Stimulated activated CD4-positive, alpha-beta T cell treated with anti-CD3 and anti-CD28 coated beads, TNF-alpha, amount 100 ng/mL, for 48 hours (primary cell): ENCODE results near the gene ADH5.
"Not testable (repeated sequence)": the region's sequence is repeated elsewhere in the genome, so short reads cannot be mapped to it uniquely, and the experiment has no call there.

Experiments used
- DNase-seq, 3 donors: peaks; one replicate each; pipeline ENCODE4 v3.0.0-alpha.2; 2020; ENCODE audit warnings: low read depth in 3 of 3

Gene ADH5

DNA sequence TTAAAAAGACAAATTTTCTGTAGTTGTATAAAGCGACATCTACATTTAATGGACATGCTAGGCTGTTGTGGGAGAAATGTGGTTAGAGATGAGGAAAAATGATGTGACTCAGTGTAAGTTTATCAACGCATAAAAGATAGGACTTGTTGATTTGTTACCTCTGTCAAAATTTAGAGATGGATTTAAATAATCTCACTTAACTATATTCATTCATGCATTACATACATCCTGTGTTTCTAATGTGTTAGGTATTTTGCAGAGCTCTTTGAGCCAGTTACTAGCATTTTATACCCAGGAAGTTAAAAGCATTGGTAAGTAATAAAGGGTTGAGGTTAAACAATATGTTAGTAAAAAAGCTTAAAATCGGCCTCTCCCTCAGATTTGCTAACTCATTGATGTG lies 58.7 kb downstream of the ADH5 start:
- DNase-seq = no peak

DNA sequence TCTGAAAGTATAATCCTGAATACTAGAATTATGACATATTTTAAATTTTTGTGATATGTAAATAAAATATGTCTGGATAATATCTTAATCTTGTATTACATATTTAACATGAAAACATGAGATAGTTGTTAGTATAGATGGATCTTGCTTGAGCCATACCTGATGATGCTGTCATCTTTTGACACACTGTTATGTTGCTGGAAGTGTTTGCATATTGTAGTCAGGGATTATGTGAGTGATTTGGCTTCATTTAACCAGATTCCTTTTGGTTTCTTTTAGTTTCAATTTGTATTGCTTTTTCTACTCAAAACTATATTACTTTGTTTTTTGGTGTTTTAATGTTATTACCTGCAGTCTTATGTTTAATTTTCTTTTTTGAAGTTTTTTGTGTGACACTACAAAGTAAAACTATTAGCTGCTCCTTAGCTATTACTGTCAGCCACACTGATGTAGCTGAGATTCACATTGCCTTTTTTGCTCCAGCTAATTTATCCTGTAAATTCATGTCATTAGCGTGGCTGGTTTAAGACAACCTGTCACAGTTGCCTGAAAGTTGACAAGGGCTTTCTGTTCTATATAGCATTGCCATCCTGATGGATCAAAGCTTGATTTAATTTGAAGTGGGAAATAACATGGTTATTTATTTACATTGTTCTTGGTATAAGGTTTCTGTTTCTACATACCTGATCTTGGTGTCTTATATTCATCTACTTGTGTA lies 59.4 kb downstream of the ADH5 start:
- no peak for DNase-seq

DNA sequence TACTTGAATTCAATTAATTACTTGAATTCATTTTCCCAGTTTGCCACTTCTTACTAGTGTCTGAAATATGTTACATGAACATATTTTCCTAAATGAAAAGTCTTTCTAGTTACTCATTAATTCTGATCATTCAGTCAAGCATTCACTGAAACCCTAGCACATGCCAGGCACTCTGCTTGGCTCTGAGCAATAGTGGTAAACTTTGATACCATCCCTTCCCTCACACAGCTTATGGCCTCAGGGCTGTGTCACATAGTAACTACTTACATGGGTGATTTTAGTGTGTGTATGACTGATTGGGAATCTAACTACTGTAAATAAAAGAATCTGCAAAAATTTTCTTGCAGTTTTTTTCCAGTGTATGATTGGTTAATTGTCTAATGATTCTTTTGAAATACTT lies 60.4 kb downstream of the ADH5 start:
- no peak for DNase-seq

DNA sequence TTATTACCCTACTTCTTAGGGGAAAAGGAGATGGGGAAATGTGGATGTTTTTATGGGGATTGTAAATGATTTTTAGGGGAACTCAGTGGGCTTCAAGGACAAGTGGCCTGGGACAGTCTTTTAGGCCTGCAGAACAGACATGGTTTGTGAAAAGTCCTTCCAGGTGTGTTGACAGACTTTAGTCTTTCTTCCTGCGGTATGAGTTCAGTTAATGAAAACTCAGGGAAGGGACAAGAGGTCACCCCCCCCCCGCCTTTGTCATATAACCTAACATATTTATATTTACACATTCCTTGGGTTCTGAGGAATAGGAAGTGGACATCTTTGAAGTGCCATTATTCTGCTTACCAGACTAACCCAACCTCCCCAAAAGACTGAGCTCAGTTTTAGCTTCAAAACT lies 61.3 kb downstream of the ADH5 start:
- no peak for DNase-seq

DNA sequence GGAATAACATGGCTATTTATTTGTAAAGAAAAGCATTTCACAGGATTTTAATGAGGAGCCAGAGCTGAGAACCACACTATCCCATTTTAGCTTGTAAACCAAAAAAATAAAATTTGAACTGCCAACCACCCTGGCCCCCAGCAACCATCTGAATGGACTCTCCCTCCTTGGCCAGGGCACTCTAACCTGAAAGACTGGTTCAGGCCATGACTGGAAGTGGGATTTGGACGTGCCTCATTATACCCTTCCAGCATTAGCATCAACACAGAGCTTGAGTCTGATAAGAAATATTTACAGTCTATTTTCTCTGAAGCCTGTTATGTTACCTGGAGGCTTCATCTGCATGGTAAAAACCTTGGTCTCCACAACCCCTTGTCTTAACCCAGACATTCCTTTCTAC lies 63.1 kb downstream of the ADH5 start:
- no peak for DNase-seq

DNA sequence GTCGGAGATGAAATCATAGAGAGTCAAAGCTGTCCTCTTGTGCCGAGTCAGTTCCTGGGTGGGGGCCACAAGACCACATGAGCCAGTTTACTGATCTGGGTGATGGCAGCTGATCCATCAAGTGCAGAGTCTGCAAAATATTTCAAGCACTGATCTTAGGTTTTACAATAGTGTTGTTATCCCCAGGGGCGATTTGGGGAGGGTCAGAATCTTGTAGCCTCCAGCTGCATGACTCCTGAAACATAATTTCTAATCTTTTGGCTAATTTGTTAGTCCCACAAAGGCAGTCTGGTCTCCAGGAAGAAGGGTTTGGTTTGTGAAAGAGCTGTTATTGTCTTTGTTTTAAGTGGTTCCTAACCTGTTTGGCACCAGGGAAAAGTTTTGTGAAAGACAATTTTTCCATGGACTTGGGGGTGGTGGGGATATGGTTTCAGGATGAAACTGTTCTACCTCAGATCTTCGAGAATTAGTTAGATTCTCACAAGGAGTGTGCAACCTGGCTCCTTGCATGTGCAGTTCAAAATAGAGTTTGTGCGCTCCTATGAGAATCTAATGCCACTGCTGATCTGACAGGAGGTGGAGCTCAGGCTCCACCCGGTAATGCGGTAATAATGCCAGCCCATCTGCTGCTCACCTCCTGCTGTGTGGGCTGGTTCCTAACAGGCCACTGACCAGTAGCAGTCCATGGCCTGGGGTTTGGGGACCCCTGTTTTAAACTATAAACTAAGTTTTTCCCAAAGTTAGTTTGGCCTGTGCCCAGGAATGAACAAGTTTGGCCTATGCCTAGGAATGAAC lies 63.9 kb downstream of the ADH5 start:
- no peak for DNase-seq

DNA sequence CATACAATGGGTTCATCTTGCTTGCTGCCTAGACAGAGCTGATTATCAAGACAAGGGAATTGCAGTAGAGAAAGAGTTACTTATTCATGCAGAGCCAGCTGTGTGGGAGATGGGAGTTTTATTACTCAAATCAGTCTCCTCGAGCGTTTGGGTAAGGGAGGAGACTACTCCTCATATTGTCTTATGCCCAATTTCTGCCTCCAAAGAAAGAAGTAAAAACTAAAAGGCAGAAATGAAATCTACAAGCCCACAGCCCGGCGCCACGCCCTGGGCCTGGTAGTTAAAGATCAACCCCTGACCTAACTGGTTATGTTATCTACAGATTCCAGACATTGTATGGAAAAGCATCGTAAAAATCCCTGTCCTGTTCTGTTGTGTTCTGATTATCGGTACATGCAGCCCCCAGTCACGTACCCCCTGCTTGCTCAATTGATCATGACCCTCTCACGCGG lies 64.8 kb downstream of the ADH5 start:
- DNase-seq = not testable (repeated sequence)

DNA sequence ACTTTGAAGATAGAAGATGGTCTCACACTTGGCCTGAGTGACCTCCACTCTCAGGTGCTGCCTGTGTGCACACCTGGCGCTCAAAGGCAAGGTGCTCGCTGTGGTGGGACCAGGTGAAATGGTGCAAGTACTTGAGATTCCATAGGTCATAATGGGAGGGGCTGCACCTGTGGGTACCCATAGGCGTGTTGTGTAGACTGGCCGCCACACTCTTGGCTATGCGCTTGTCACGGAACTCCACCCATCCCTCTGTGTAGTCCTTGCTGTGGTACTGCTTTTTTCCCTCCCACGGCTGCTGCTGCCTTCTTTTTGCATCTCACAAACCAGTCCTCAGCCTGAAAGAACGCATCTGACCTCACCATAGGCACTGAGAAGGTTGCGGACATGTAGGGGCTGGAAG lies 66.0 kb downstream of the ADH5 start:
- DNase-seq = no peak

DNA sequence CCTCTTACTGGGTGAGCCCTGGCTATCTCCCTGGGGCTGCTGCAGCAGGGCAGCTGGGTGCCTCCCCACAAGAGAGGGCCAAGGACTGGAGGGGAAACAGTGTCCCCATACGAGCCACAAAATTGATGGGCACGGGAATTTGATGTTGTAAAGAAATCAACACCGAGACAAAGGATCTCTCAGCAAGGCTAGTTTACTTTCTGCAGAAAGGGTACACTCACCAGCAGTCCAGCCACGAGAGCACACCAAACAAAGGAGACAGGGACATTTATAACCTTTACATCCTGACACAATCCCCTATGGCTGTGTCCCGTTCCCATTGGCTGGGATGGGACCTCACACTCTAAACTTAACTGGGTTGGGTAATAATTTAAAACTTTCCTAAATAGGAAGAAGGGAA lies 67.2 kb downstream of the ADH5 start:
- no peak for DNase-seq
